NCI-H2171 (cell line): ENCODE results near the gene SLC43A3.

ENCODE experiments used
- DNase-seq: peaks from one replicate; lab custom pipeline; 2025; lab: John Stamatoyannopoulos, UW

Gene SLC43A3

GRCh38 chr11:57427727-57428082 is 784 bp upstream of the SLC43A3 start:
- no peak for DNase-seq

- DNase-seq: no peak
Measured at GRCh38 chr11:57426439-57426928, 437 bp downstream of the SLC43A3 start.

- no peak for DNase-seq
Measured at GRCh38 chr11:57425565-57426438, 1.1 kb downstream of the SLC43A3 start.

GRCh38 chr11:57424792-57425564 is 1.9 kb downstream of the SLC43A3 start:
- DNase-seq: no peak

- DNase-seq: no peak
Measured at GRCh38 chr11:57424137-57424791, 2.7 kb downstream of the SLC43A3 start.

GRCh38 chr11:57422669-57423068 is 4.3 kb downstream of the SLC43A3 start:
- DNase-seq: no peak

- DNase-seq: no peak
Measured at GRCh38 chr11:57421805-57422204, 5.1 kb downstream of the SLC43A3 start.

GRCh38 chr11:57421066-57421465 is 5.9 kb downstream of the SLC43A3 start:
- DNase-seq: no peak

GRCh38 chr11:57419146-57419545 is 7.8 kb downstream of the SLC43A3 start:
- no peak for DNase-seq

GRCh38 chr11:57418131-57418530 is 8.8 kb downstream of the SLC43A3 start:
- DNase-seq: no peak

- no peak for DNase-seq
Measured at GRCh38 chr11:57417056-57417455, 9.9 kb downstream of the SLC43A3 start.

- no peak for DNase-seq
Measured at GRCh38 chr11:57416436-57416835, 10.5 kb downstream of the SLC43A3 start.

GRCh38 chr11:57414612-57415212 is 12.2 kb downstream of the SLC43A3 start:
- DNase-seq: no peak

GRCh38 chr11:57413681-57414080 is 13.2 kb downstream of the SLC43A3 start:
- no peak for DNase-seq

GRCh38 chr11:57410287-57410686 is 16.6 kb downstream of the SLC43A3 start:
- no peak for DNase-seq

- no peak for DNase-seq
Measured at GRCh38 chr11:57409321-57410100, 17.4 kb downstream of the SLC43A3 start.

- no peak for DNase-seq
Measured at GRCh38 chr11:57408771-57409170, 18.1 kb downstream of the SLC43A3 start.

- DNase-seq: no peak
Measured at GRCh38 chr11:57407941-57408475, 18.9 kb downstream of the SLC43A3 start.

- no peak for DNase-seq
Measured at GRCh38 chr11:57407010-57407920, 19.7 kb downstream of the SLC43A3 start.

GRCh38 chr11:57406337-57406904 is 20.5 kb downstream of the SLC43A3 start:
- no peak for DNase-seq
